NOMO-1 treated with DMSO at 0.1 percent for 48 hours (cell line): ENCODE measurements around the gene PARP3.
A peak's percentile ranks its signal among the peaks of the same experiment; 100 is the strongest.

Experiments
- DNase-seq: peaks from one replicate; lab custom pipeline; 2025; ENCODE audit not compliant: unreplicated experiment; lab: John Stamatoyannopoulos, UW

PARP3 gene

GRCh38 chr3:51966016-51966415, 23.9 kb downstream of the PARP3 start:
- DNase-seq, result no peak

GRCh38 chr3:51966486-51966885, 24.3 kb downstream of the PARP3 start:
- DNase-seq, result no peak

GRCh38 chr3:51966922-51967383, 24.8 kb downstream of the PARP3 start:
- DNase-seq, result no peak

GRCh38 chr3:51967384-51968169, 25.4 kb downstream of the PARP3 start, which contains the start of gene PCBP4:
Gene PCBP4, minus strand, starts transcription at chr3:51967454. Its CDS starts 6,214 bp downstream, at chr3:51961240.
- no peak for DNase-seq

- no peak for DNase-seq
These were observed 26.1 kb downstream of the PARP3 start for GRCh38 chr3:51968170-51968775.

- DNase-seq, result no peak
These were observed 26.9 kb downstream of the PARP3 start for GRCh38 chr3:51968883-51969678.

GRCh38 chr3:51969841-51970240, 27.7 kb downstream of the PARP3 start:
- DNase-seq, result no peak

- no peak for DNase-seq
These were observed 28.6 kb downstream of the PARP3 start for GRCh38 chr3:51970606-51971300.

GRCh38 chr3:51971350-51971749, 29.2 kb downstream of the PARP3 start:
- DNase-seq, result no peak

- no peak for DNase-seq
These were observed 32.3 kb downstream of the PARP3 start for GRCh38 chr3:51974277-51974962.

GRCh38 chr3:51974963-51975851, 33.0 kb downstream of the PARP3 start, which contains the start of gene ABHD14A:
Gene ABHD14A, plus strand, starts transcription at chr3:51975064. Its CDS starts 72 bp downstream, at chr3:51975136.
- peak; percentile 43 for DNase-seq

GRCh38 chr3:51975852-51976549, 33.8 kb downstream of the PARP3 start:
- DNase-seq, result peak; percentile 24

GRCh38 chr3:51977446-51978142, 35.4 kb downstream of the PARP3 start:
- no peak for DNase-seq

- no peak for DNase-seq
These were observed 36.0 kb downstream of the PARP3 start for GRCh38 chr3:51978143-51978502.

GRCh38 chr3:51980253-51980652, 38.1 kb downstream of the PARP3 start:
- DNase-seq, result no peak

- DNase-seq, result peak; percentile 66
These were observed 40.2 kb downstream of the PARP3 start for GRCh38 chr3:51982352-51982837.

- peak; percentile 83 for DNase-seq
These were observed 40.8 kb downstream of the PARP3 start, which contains the start of gene ACY1 for GRCh38 chr3:51982838-51983577. Gene ACY1, plus strand, starts transcription at chr3:51983535. Its CDS starts 530 bp downstream, at chr3:51984065.
